ENCODE measurements around the gene EXOC3L1. TPM values are rescaled to one million over a fixed set of nuclear protein-coding genes. Genes with fewer than 3 reads are reported as not detected.
A peak's percentile ranks its signal among the peaks of the same experiment; 100 is the strongest.

Gene EXOC3L1
- total RNA-seq, 1 experiment from 2014 or later, result 0.61 TPM

- CTCF ChIA-PET, result interaction anchor here (0.5 to 6.0 kb wide), 3 partner anchors 15 to 992 kb away, joined by 3 to 19 read pairs (median 6); no protein-coding TSS in a partner anchor
- Mint-ChIP-seq H3K27me3 (ENCODE audit: insufficient read depth, unreplicated experiment) (no peaks in the 10 kb centered on the region), H3K4me3 (ENCODE audit: unreplicated experiment) (no peak overlapping the region), H3K27ac (ENCODE audit: unreplicated experiment) (no peak overlapping the region), H3K9me3 (ENCODE audit: unreplicated experiment) (no peaks in the 10 kb centered on the region), H3K4me1 (ENCODE audit: low read depth, unreplicated experiment) (peaks cover 17% of the 10 kb centered on the region), H3K36me3 (ENCODE audit: insufficient read depth, unreplicated experiment) (peaks cover 88% of the 10 kb centered on the region)
- Histone ChIP-seq H3K36me3 (ENCODE audit: control insufficient read depth, insufficient read depth, low read length) (peaks cover 13% of the 10 kb centered on the region), H3K4me1 (peaks cover 7% of the 10 kb centered on the region; the same call in 1 of the 2 replicates), H3K9me3 (no peaks in the 10 kb centered on the region), H3K27me3 (replicated peaks; ENCODE audit: control insufficient read depth, insufficient read depth, low read length) (no peaks in the 10 kb centered on the region), H3K4me3 (ENCODE audit: low read depth, low read length) (no peak overlapping the region)
- intact Hi-C loops (cut with micrococcal nuclease; ENCODE audit: unreplicated experiment), result no loop called here
- no peak for TF ChIP-seq CTCF (IDR thresholded peaks at IDR 0.05; ENCODE audit: insufficient read depth in 1 of 2, low read depth in 1 of 2, low read length in 1 of 2, severe bottlenecking in 1 of 2, unreplicated experiment in 1 of 2)
- POLR2A ChIA-PET, result interaction anchor here (0.9 to 1.2 kb wide), 2 partner anchors 15 to 37 kb away, joined by 5 to 10 read pairs; no protein-coding TSS in a partner anchor
- no TSS peak for BruUV-seq (replicated peaks)
- no peak for DNase-seq
These were observed 41.1 kb upstream of the EXOC3L1 start for GRCh38 chr16:67230809-67231660.

- no peak overlapping the region for H3K4me3 ChIP-seq (ENCODE audit: low read depth, low read length)
- H3K36me3 Mint-ChIP-seq (ENCODE audit: insufficient read depth, unreplicated experiment), result peaks cover 81% of the 10 kb centered on the region
- ChIA-PET CTCF (interaction anchor here (1.0 kb wide), 1 partner anchor 16 kb away, joined by 6 read pairs; no protein-coding TSS in a partner anchor), POLR2A (interaction anchor here (1.2 kb wide), 1 partner anchor 38 kb away, joined by 10 read pairs; no protein-coding TSS in a partner anchor)
- no peaks in the 10 kb centered on the region for H3K27me3 Mint-ChIP-seq (ENCODE audit: insufficient read depth, unreplicated experiment)
- H3K4me1 ChIP-seq, result peaks cover 7% of the 10 kb centered on the region; the same call in 1 of the 2 replicates
- peaks cover 13% of the 10 kb centered on the region for H3K36me3 ChIP-seq (ENCODE audit: control insufficient read depth, insufficient read depth, low read length)
- DNase-seq, result no peak
- no TSS peak for BruUV-seq (replicated peaks)
- intact Hi-C loops (cut with micrococcal nuclease; ENCODE audit: unreplicated experiment), result no loop called here
- no peak overlapping the region for H3K27ac Mint-ChIP-seq (ENCODE audit: unreplicated experiment)
- no peak overlapping the region for H3K4me3 Mint-ChIP-seq (ENCODE audit: unreplicated experiment)
- no peaks in the 10 kb centered on the region for H3K27me3 ChIP-seq (replicated peaks; ENCODE audit: control insufficient read depth, insufficient read depth, low read length)
- no peaks in the 10 kb centered on the region for H3K9me3 ChIP-seq
- peaks cover 20% of the 10 kb centered on the region for H3K4me1 Mint-ChIP-seq (ENCODE audit: low read depth, unreplicated experiment)
- TF ChIP-seq CTCF (IDR thresholded peaks at IDR 0.05; ENCODE audit: insufficient read depth in 1 of 2, low read depth in 1 of 2, low read length in 1 of 2, severe bottlenecking in 1 of 2, unreplicated experiment in 1 of 2), result no peak
- H3K9me3 Mint-ChIP-seq (ENCODE audit: unreplicated experiment), result no peaks in the 10 kb centered on the region
These were observed 40.2 kb upstream of the EXOC3L1 start for GRCh38 chr16:67229906-67230808.

DNA sequence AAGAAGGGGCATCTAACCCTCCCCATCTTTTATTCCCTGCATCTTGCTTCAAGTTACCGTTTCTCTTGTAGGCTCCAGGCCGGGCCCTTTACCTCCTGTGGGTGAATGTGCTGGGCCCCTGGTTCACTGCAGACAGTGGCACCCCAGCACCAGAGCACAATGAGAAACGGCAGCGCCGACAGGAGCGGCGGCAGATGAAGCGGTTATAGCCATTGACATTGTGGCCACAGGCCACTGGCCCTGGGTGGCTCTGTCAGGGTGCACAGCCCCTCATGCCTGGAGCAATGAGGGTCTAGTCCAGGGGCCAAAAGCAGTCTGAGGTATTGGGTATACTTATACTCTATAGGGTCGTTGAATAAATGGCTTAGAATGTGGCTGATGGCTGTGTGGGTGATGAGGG is 39.0 kb upstream of the EXOC3L1 start:
- no peak overlapping the region for H3K4me3 ChIP-seq (ENCODE audit: low read depth, low read length)
- H3K9me3 ChIP-seq, result no peaks in the 10 kb centered on the region
- ChIA-PET CTCF (no interaction called here), POLR2A (interaction anchor here (1.5 kb wide), 1 partner anchor 17 kb away, joined by 7 read pairs; no protein-coding TSS in a partner anchor)
- Mint-ChIP-seq H3K4me1 (ENCODE audit: low read depth, unreplicated experiment) (peaks cover 20% of the 10 kb centered on the region), H3K27me3 (ENCODE audit: insufficient read depth, unreplicated experiment) (no peaks in the 10 kb centered on the region), H3K36me3 (ENCODE audit: insufficient read depth, unreplicated experiment) (peaks cover 68% of the 10 kb centered on the region), H3K27ac (ENCODE audit: unreplicated experiment) (no peak overlapping the region), H3K4me3 (ENCODE audit: unreplicated experiment) (peak overlapping the region; percentile 98), H3K9me3 (ENCODE audit: unreplicated experiment) (no peaks in the 10 kb centered on the region)
- DNase-seq, result no peak
- TF ChIP-seq CTCF (IDR thresholded peaks at IDR 0.05; ENCODE audit: insufficient read depth in 1 of 2, low read depth in 1 of 2, low read length in 1 of 2, severe bottlenecking in 1 of 2, unreplicated experiment in 1 of 2), result no peak
- no peaks in the 10 kb centered on the region for H3K27me3 ChIP-seq (replicated peaks; ENCODE audit: control insufficient read depth, insufficient read depth, low read length)
- BruUV-seq (replicated peaks), result no TSS peak
- peaks cover 13% of the 10 kb centered on the region for H3K36me3 ChIP-seq (ENCODE audit: control insufficient read depth, insufficient read depth, low read length)
- H3K4me1 ChIP-seq, result peaks cover 7% of the 10 kb centered on the region; the same call in 1 of the 2 replicates
- intact Hi-C loops (cut with micrococcal nuclease; ENCODE audit: unreplicated experiment), result no loop called here

Data from Caco-2 (cell line).